GM18861 (cell line): ENCODE measurements around the gene TBC1D2.
"Not testable (repeated sequence)": the region's sequence is repeated elsewhere in the genome, so short reads cannot be mapped to it uniquely, and the experiment has no call there.

Experiments used
- ATAC-seq: cut with Tn5 transposase; IDR thresholded peaks from one replicate; pipeline ENCODE4 v1.9.1; 2021; ENCODE audit not compliant: unreplicated experiment

Gene TBC1D2

DNA sequence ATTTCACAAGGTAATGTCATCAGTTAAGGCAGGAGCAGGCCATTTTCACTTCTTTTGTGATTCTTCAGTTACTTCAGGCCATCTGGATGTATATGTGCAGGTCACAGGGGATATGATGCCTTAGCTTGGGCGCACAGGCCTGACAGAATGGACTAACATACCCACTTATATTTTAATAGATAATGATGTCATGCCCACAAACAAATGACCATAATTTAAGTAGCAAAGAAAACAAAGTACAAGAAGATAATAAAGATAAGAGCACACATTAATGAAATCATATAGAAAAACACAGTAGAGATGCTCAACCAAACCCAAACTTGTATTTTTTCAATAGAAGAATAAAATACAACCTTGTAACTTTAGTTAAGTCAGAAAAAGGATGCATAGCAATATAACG lies 19.7 kb upstream of the TBC1D2 start:
- no peak for ATAC-seq

DNA sequence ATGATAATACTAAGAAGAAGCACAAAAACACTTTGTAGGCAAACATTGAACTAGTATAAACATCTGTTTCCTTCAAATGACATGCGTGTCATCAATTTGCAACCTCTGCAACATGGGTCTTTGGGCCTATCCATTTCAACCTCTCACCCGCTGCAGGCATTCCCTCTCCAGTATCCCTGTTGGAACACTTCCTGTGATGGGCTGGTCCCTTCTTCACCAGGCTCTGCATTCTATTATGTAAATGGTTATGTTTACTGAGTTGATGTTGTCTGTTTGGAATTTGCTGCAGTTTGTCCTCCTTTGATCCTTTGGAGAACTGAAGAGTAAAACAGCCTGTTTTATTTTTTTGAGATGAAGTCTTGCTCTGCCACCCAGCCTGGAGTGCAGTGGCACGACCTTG lies 16.6 kb upstream of the TBC1D2 start:
- no peak for ATAC-seq

DNA sequence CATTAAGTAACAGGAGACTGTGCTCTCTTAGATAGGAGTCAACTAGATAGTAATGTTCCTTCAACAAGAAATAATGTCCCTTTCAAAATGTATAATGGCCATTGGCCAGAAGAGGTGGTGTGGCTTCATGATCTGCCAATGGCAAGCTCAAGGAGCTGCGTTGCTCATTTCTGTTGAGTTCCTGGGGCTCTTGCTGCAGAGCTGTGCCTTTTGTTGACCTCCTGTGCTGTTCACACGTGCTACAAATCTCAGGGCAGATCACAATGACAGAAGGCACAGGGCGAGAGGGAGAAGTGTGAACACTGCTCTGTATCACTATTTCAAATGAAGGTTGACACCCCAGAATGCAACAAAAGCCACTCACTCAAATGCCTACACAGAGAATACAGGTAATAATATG lies 16.0 kb upstream of the TBC1D2 start:
- no peak for ATAC-seq

DNA sequence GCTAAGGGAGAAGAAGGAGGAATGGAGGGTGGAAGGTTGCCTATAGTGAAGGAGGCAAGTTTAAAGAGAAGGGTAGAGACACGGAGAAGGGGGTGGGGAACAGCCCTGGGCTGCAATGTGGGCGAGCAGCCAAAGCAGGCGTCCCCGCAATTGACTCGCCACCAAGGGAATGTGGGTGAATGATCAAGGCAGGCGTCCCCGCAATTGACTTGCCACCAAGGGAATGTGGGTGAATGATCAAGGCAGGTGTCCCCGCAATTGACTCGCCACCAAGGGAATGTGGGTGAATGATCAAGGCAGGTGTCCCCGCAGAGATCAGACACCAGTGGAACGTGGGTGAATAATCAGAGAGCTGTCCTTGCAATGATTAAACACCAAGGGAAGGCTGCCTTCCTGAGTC lies 14.8 kb upstream of the TBC1D2 start:
- not testable (repeated sequence) for ATAC-seq

DNA sequence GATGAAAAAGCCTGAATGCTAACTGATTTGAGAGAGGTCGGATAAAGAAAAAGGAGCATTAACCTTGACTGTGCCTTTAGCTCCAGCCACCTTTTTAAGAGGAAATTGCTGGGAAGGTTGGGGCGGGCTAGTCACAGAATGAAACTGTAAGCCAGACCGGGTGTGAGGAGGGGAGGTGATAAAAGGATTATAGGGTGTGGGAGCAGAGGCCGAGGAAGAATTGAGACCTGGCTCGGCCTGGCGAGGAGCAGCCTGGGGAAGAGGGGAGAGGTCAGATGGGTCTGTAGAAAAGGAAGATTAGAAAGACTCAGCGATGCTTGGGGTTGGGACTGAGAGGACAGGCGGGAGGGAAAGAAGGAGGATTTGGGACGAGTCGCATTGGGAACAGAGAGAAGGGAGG lies 14.2 kb upstream of the TBC1D2 start:
- ATAC-seq = not testable (repeated sequence)

DNA sequence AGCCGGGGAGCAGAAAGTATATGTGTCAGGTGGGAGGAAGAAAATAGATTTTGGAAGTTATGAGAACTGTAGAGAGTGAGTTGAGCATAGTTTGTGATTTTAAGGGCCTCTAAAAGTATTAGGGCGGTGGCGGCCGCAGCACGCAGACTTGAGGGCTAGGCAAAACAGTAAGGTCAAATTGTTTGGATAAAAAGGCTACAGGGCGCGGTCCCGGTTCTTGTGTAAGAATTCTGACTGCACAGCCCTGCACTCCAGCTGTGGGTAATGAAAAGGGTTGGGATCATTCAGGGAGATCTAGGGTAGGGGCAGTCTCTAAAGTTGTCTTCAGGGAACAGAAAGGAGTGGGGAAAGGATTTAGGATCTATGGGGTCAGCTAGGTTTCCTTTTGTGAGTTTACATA lies 12.1 kb upstream of the TBC1D2 start:
- not testable (repeated sequence) for ATAC-seq

DNA sequence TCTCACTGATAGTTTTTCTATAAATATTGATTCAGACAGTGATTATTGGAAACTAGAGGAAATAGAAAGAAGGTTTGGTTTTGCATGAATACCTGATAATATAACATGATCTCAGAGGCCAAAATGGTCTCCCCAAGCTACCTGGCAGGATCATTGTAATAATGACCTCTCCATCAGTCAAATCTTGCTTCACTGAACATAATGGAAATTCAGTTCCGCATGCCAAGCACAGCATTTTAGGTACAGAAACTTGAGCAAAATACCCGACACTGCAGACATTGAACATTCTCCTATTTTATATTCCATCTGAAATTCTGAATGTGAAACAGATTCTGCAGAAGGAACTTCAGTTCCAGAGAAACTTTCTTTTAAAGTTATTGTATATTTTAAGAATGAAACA lies 9.1 kb upstream of the TBC1D2 start:
- ATAC-seq = no peak

DNA sequence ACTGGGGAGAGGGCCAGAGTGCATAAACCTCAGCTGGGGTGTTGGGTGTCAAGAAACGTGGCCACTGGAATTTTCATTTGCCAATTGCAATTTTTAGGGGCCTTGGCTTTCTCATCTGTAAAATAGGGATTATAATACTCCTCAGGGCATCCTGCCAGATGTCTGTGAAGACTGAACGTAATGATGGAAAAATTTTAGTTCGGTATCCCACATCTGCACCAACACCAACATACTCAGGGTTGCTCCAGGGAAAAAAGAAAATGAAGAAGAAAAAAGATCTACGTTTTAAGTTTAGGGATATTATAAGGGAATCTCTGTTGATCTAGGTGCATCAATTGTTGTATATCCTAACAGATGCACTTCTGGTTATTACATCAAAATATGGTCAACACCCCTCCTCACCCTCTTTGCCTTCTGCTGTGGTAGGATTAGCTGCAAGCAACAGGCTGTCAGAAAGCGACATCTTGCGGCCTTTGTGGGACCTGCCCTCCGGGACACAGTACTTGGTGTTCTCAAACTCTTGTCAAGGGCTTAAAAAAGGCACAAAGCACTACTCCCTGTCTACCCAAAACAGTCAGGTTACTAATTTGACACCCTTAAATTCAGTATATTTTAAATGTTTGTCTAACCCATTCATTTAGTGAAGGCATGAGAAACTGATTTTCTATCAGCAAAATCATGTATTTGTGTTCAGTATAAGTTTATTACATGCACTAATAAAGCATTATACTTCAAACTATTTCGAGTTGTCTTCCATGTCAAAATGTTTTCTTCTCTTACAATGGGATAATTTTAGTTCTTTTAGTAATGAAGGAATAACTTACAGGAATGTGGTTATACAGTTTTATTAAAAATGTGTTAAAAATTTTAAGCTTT lies 8.3 kb upstream of the TBC1D2 start:
- peak; percentile 81 for ATAC-seq

DNA sequence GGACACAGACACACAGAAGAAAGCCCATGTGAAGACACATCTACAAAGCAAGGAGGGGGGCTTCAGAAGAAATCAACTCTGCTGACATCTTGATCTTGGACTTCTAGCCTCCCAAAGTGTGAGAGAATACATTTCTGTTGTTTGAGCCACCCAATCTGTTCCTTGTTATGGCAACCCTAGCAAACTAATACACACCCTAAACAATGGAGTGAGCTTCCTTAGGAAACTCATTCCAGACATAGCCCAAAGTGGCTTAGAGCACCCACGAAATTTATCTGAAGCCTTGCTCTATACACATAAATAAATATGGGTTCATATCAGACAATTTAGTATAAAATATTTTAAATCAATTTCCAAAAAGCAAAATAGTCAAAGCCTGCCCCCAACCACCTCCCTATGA lies 7.6 kb upstream of the TBC1D2 start:
- no peak for ATAC-seq

DNA sequence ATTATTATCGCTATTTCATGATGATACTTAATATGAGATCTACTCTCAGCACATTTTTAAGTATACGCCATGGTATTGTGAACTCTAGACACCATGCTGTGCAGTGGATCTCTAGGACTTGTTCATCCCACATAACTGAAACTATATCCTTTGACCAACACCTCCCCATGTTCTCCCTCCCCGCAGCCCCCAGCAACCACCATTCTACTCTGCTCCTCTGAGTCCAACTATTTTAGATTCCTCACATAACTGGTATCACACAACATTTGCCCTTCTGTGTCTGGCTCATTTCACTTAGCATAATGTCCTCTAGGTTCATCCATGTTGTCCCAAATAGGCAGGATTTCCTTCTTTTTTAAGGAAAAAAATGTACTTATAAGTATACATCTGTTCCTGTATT lies 6.6 kb upstream of the TBC1D2 start:
- ATAC-seq = no peak

DNA sequence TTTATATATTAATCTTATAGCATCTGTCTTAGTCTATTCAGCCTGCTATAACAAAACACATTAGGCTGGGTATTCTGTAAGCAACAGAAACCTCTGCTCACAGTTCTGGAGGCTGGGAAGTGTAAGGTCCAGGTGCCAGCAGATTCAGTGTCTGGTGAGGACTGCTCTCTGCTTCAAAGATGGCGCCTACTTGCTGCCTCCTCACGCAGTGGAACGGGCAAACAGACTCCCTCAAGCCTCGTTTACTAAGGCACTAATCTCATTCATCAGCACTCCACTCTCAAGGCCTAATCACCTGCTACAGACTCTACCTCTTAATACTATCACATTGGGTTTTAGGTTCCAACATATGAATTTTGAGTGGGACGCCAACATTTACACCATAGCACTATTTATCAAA lies 5.2 kb upstream of the TBC1D2 start:
- no peak for ATAC-seq

DNA sequence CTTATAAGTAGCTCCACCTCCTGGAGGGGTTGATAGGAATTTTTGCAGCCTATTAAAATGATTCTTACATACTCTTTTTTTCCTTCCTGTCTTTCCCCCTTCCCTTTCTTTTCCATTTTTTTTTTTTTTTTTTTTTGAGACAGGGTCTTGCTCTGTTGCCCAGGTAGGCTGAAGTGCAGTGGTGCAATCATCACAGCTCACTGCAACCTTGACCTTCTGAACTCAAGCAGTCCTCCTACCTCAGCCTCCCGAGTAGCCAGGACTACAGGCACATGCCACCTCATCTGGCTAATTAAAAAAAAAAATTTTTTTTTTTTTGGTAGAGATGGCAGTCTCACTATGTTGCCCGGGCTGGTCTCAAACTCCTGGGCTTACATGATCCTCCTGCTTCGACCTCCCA lies 4.3 kb upstream of the TBC1D2 start:
- ATAC-seq = no peak

DNA sequence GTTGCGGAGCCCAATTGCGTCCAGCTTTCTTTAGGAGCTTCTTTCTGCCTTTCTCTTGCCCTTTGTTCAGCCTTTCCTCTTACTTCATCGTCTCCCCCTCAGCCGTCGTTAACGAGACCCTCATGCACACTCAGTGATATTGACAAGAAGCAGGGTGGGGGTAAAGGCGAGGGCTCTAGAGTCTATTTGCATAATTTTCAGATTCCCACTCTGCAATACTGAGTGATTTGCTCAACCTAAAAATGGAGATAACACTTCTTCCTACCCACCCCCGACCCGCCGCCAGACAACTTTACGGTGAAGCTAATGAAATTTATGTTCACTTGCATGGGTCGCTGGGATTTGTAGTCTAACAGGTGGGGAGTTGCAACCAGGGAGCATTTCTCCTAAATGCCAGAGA lies 1.3 kb upstream of the TBC1D2 start:
- ATAC-seq = no peak

DNA sequence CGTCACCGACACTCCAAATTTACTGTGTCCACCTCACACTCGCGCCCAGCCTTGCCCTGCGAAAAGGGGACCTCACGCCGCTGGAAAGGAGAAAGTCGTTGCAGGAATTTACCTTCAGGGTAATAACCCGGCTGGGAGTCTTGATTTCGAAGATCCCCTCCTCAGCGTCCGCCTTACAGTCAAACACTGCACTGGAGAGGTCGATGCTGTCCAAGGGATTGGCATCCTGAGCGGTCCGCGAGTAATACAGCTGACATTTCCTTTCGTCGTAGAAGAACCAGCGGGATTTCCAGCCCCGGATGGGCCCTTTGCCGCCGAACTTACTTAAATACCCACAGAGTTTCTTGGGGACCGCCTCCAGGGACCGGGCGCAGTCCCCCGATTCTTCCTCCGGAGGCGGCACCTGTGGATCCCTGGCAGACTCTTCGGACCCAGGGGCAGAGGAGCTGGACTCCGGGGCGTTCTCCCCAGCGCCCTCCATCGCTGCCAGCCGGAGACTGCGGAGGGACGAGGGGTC lies 330 bp downstream of the TBC1D2 start:
- ATAC-seq = peak; percentile 27

DNA sequence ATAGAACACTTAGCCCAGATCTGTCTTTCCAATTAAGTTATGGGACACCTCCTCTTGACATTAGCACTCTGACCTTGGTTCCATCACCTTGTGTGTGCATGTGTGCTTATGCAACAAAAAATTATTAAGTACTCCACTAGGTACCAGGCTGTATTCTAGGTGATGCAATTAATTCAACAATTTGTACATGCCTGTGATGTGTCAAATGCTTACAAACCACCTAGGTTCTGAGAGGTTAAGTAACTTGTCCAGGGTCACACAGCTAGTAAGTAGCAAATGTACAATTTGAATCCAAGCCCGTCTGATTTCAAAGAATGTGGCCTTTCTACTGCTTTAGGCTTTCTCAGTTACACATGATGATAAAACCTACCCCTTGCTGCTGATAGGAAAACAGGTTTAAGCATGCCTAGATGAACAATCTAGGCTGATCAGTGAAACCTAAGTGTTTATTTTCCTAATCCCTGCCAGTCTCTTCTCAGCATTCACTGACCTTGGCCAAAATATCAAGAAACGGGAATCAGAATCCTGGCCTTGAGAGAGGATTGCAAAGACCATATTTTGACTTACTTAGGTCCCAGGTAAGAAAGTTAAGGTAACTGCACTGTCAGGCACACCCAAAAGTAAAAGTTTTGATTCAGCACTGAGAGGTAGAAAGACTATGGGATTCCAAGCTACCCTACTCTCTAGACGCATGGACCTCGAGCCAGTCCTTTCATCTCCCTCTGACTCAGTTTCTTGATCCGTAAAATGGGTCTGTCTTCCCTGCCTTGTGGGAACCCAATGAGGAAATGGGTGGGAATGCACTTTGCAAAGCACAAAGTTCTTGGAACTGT lies 1.0 kb downstream of the TBC1D2 start:
- ATAC-seq = no peak

DNA sequence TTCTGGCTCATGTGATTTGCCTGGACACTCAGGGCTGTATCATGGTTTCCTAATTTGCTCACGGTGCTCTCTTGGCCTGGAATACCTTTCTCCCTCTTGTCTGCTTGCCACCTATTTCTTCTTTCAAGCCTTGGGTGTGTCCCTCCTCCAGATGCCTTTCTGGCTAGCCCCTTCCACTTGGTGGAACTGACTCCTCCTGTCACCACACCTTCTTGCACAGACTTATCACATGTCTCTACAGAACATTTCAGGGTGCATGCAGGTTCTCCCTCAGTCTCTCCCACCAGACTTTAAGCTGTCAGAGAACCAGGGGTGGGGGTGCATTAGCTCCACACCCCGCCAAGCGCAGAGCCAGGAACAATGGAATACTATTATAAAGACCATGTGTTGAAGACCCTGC lies 1.9 kb downstream of the TBC1D2 start:
- ATAC-seq = no peak

DNA sequence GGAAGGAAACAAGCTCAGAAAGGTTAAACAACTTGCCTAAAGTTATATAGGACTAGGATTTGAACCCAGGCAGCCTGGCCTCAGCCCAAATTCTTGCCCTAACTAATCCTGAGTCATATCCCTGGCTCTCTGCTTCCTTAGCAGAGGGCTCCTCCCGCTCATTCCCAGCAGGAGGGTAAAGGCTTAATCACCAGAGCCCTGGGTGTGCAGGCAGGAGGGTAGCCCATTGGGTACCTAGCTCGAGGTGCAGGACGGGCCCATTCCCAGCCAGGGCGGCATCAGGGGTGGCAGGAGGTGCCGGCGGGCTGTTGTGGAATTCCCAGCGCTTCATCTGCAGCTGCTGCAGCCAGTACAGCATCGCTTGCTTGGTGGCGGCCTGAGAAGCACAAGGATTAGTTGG lies 3.9 kb downstream of the TBC1D2 start:
- no peak for ATAC-seq

DNA sequence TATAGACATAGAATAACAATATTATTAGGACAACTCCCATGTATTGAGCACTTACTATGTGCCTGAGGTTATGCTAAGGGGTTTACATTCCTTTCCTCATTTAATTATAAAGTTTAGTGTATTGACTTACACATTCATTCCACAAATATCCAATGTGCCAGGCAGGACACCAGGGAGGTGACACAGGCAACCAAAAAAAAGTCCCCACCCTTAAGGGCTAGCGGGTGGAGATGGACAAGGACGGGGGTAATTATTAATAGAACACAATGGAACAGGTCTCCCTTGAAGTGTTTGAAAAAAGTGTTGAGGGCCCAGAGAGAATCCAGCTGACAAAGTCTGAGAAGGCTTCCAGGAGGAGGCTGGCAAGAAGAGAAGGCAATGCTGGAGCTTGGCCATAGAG lies 5.7 kb downstream of the TBC1D2 start:
- no peak for ATAC-seq

DNA sequence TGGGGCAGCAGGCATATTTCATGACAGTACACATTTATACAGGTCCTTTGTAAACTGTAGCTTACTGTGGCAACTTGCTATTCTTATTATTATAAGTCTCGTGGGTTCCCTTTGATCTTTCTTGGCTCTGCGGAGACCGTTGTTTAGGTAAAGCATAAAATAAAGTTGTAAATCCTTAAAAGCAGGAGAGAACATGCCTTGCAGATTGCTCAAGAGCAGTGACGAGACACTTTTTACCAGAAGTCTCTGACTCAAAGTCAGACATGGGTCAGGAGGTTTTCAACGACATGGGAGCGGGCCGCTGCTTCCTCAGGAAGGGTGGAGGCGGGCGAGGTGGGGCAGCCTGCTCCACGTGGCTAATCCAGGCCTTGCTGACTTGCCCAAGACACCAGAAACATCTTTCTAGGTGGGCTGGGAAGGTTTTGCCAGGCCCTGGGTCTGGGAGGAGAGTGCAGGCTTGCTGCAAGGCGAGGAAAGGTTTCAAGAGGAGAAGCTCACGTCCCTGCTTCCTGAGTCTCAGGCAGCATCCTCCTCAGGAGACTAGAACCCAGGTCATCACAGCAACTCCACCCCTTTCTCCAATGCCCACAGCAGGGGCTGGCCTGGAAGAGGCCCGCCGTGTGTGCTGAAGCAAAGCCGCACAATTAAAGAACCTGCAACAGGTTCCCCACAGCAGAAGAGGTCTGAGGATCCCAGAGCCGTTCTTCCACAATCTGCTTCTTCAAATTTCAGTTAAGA lies 6.5 kb downstream of the TBC1D2 start:
- ATAC-seq = no peak

DNA sequence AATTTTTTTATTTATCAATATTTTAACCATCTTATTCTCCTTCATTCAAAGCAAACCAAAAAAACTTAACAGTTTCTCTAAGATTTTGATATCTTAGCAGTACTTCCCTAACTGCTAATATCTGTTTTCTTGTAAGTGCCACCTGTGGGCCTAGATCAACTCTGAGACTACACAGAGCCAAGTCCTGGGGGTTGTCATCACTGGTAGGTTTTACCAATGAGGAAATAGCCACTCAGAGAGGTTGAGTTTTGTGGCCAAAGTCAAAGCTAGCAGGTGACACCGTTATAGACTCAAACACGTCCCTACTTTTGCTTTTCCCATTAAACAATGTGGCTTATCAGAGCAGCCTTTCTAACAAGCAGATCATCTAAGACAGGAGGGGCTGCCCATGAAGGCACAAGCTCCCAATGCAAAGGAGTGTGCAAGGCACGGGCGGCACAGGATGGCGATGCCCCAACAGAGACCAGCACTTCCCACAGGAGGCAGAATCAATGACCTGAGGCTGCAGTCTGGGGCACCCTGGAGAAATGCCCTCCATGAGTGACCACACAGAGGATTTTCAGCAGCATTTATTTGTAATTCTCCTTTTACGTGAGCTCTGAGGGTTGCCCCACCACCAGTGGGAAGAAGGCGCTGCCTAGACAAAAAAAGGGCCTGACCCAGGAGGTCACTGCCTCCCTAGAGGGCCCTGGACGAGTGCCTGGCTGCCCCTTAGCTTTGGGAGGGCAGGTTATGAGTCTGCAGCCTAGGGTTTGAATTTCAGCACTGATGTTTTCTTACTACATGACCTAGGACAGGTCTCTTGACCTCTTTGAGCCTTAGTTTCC lies 7.4 kb downstream of the TBC1D2 start:
- ATAC-seq = no peak

DNA sequence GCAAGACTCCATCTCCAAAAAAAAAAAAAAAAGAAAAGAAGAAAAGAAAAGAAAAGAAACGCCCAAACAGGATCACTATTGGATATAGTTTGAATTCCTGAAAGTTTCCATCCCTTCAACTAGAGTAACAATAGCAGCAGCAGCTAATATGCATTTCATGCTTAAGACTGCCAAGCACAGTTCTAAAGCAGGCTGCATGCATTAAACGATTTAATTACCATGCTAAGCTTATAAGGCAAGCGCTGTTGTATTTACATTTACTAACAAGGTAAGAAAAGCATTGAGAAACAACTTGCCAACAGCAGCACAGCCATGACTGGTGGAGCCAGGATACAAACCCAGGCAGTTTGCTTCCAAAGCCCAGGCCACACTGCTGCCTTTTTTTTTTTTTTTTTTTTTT lies 13.0 kb downstream of the TBC1D2 start:
- no peak for ATAC-seq
